DLD1 (cell line): Measurements from ENCODE around the gene CTNND2.

Experiments
- in situ Hi-C: cut with HindIII; loops from 2 replicates; pipeline ENCODE4 v1.10.0; 2017; ENCODE audit warnings: low sequenced_read_pairs

Gene CTNND2

GRCh38 chr5:11527652-11528349 is 376.4 kb downstream of the CTNND2 start:
- in situ Hi-C loops, result no loop called here

GRCh38 chr5:11525020-11525419 is 379.2 kb downstream of the CTNND2 start:
- in situ Hi-C loops, result no loop called here

DNA sequence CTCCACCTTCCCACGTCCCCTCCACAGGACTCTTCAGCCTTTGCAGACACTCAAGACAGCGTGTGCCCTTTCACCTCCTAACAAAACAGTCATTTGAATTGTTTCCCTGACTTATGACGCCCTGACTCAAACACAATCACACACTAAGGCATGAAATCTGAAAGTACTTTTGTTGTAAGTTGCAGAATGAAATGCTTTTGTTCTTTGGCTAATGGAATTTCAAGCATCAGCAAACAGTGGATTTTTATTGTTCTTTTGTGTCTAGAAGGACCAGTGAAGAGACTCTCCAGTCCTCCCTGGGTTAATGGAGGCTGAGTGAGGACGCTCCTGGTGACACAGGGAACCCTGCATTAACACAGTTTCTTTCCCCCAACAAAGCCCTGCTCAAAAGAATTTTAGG is 380.1 kb downstream of the CTNND2 start:
- in situ Hi-C loops, result no loop called here

DNA sequence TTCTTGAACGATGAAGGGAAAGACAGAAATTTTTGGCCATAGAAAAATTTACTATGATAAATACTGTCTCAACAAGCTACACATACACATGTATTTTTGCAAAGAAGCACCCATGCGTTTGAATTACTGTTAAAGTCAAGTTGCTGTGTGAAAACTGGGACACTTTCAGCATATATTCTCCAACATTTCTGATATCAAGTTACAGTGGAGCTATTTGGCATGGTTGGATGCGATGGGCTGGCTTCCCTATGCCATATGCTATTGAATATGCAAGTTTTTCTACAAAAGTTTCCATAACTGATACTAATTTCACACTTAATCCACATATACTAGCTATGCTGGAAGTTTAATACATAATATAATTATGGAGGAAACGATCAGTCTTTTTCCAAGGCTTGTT is 381.4 kb downstream of the CTNND2 start:
- in situ Hi-C loops, result no loop called here

- in situ Hi-C loops, result no loop called here
Observed at GRCh38 chr5:11520241-11520930, 383.9 kb downstream of the CTNND2 start.

DNA sequence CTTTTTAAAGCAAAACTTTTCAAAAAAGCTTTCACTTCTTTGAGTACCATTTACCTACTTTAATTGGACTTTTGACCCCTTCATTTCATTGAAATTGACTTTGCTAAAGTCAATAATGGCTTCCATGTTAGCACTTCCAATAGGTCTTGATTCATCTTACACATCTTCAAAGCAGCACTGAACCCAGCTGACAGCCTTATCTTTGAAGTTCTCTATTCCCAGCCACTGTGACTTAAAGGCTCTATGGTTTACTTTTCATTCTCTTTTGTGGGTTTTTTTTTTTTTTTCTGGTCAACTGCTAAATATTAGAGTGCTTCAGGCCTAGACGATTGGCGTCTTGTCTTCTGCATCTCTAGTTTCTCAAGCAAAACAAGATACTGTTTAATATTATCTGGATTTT is 385.0 kb downstream of the CTNND2 start:
- in situ Hi-C loops, result no loop called here

- in situ Hi-C loops, result no loop called here
Observed at GRCh38 chr5:11518676-11519075, 385.6 kb downstream of the CTNND2 start.

- in situ Hi-C loops, result no loop called here
Observed at GRCh38 chr5:11514705-11515432, 389.4 kb downstream of the CTNND2 start.

DNA sequence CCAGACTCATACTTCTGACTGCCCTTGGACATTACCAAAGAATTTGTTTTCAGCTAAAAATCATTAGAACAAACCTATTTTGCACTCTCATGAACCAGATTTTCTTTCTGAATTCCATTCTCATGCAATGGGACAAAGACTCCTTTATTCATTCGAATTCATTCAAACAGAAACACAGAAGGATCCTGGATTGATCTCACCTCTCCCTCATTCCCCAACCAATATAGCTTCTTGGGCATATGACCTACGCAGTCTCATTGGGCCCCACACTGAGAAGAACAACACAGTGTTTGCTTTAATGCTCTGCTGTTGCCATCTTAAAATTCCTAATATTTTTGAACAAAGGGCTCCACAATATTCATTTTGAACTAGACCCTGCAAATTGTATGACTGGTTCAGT is 392.4 kb downstream of the CTNND2 start:
- in situ Hi-C loops, result no loop called here

DNA sequence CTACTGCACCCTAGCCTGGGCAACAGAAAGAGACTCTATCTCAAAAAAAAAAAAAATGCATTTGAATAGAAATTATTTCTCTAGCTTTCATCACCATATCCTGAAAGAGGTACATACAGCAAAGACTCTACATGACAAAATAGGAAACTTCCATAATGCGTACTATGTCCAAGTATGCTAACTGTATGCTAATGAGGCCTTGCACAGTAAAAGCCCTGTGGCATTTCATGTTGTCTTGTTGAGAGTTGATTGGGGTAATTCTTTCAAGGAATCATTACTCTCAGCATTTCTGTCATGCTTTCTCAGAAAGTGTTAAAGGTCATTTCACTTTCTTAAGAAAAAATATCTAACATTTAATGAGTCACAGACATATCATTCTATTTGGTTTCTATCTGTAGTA is 393.4 kb downstream of the CTNND2 start:
- in situ Hi-C loops, result no loop called here

DNA sequence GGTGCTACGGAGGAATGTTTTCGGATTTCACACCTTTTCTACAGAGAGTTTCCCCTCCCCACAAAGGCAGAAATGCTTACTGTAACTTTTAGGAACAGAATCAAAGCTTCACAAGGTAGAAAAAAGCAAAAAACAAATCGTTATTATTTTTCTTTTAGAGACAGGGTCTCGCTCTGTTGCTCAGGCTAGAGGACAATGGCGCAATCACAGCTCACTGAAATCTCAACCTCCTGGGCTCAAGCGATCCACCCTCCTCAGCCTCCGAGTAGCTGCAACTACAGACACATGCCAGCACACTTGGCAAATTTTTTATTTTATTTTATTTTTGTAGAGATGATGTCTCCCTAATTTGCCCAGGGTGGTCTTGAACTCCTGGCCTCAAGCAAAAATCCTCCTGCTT is 394.5 kb downstream of the CTNND2 start:
- in situ Hi-C loops, result no loop called here

- in situ Hi-C loops, result no loop called here
Observed at GRCh38 chr5:11507156-11507910, 396.9 kb downstream of the CTNND2 start.

DNA sequence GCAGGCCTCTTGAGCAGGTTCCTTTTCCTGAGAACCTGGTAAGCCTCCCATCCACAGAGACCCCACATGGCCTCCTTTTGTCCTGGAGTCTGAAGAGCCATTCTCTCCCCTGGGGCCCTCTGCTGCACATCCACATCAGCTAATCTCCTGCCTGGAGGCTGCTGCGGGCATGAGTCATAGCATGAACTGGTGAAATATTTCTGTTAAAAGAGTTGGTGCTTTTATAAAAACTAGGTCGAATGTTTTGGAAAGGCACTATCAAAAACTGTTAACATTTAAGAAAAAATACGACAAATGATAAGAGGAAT is 399.4 kb downstream of the CTNND2 start:
- in situ Hi-C loops, result no loop called here

GRCh38 chr5:11504065-11504885 is 400.0 kb downstream of the CTNND2 start:
- in situ Hi-C loops, result no loop called here

DNA sequence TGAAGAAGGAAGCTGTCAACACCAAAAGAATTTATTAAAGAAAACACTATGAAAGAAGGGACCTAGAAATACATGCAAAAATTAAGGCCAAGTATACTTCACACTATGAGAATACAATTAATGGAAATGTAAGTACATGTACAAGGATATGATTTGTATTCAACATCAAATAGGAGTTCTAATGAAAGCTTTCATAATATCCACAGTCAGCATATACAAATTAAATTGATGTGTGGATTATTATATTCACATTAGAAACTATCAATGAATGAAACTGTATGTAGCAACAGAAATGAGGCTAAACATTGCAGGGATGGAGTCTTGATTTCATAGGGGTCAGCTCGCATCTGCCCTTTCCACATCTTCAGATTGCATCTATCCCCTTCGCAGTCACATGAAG is 401.5 kb downstream of the CTNND2 start:
- in situ Hi-C loops, result no loop called here

- in situ Hi-C loops, result no loop called here
Observed at GRCh38 chr5:11497651-11498050, 406.6 kb downstream of the CTNND2 start.

DNA sequence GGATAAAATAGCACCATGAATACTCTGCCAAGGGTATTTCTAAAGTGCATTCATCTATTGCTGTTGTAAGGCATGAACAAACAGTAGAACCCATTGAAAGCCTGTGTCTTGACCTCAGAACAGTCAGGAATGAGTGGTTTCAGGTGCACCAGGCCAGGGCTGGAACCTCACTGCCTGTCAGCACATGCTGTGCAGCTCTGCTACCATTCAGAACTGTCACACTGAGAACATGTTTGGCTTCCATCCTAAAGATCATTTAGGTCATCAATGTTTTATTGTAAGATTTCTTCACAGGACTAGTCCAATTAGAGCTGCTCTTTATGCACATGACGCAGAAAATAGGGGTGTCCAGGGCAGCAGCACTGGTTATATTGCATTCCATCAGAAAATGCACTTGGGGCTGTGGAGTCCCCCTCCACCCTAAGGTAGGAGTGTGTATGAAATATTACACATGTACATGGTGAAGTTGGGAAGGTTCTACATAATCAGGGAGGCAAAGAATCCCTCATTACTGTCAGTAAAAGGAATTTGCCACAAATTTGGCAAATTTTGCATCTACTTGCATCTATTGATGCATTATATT is 408.0 kb downstream of the CTNND2 start:
- in situ Hi-C loops, result no loop called here

GRCh38 chr5:11494340-11494739 is 409.9 kb downstream of the CTNND2 start:
- in situ Hi-C loops, result no loop called here

GRCh38 chr5:11491404-11492075 is 412.7 kb downstream of the CTNND2 start:
- in situ Hi-C loops, result no loop called here

DNA sequence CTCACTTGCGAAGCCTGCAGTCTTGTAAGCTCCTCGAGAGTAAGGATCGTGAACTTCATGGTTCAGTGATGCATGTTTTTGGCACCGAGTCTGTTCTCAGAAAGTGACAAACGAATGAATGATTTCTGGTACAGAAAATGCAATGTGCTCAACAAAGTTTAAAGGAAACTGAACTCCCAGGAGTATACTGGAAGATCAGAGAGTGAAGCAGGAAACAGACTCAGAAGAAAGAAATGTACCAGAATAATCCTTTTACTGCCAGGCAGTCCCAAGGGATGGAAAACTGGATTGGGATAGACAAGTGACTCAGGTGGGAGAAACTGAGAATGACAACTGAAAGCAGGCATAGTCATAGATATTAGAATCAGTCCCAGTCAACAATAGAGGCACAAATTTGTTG is 420.6 kb downstream of the CTNND2 start:
- in situ Hi-C loops, result no loop called here
